ENCODE results near the gene ALPP.

DNA sequence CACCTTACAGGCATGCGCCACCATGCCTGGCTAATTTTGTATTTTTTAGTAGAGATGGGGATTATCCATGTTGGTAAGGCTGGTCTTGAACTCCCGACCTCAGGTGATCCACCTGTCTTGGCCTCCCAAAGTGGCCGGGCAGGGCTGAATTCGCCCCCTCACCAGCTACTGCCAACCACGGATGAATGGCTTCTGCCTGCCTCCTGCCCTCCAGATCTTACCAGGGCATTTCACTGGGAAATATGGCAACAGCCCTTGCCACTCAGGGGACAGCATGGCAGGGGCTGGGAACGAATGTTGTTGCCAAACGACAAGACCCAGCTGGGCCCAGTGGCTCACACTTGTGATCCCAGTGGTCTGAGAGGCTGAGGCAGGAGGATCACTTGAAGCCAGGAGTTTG, 1.8 kb upstream of the ALPP start:
- TF ChIP-seq, protein P1, sequence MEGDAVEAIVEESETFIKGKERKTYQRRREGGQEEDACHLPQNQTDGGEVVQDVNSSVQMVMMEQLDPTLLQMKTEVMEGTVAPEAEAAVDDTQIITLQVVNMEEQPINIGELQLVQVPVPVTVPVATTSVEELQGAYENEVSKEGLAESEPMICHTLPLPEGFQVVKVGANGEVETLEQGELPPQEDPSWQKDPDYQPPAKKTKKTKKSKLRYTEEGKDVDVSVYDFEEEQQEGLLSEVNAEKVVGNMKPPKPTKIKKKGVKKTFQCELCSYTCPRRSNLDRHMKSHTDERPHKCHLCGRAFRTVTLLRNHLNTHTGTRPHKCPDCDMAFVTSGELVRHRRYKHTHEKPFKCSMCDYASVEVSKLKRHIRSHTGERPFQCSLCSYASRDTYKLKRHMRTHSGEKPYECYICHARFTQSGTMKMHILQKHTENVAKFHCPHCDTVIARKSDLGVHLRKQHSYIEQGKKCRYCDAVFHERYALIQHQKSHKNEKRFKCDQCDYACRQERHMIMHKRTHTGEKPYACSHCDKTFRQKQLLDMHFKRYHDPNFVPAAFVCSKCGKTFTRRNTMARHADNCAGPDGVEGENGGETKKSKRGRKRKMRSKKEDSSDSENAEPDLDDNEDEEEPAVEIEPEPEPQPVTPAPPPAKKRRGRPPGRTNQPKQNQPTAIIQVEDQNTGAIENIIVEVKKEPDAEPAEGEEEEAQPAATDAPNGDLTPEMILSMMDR (conservative IDR thresholded peaks at IDR 0.05; ENCODE audit: low read length): no peak
- TF ChIP-seq EZH2phosphoT487 (IDR thresholded peaks at IDR 0.05; ENCODE audit: borderline replicate concordance, low read depth, low read length): no peak
